Measurements from ENCODE around the gene NEO1. TPM values are rescaled to one million over a fixed set of nuclear protein-coding genes. Genes with fewer than 3 reads are reported as not detected.
"Not testable (repeated sequence)": the region's sequence is repeated elsewhere in the genome, so short reads cannot be mapped to it uniquely, and the experiment has no call there.

Gene NEO1
- total RNA-seq, 1 donor from 2014 or later = 24.9 TPM

GRCh38 chr15:73291441-73291840 lies 239.2 kb downstream of the NEO1 start:
- no peaks in the 10 kb centered on the region for H3K27me3 Mint-ChIP-seq (ENCODE audit: unreplicated experiment)
- H3K27ac Mint-ChIP-seq (ENCODE audit: unreplicated experiment) = no peak overlapping the region
- no peaks in the 10 kb centered on the region for H3K9me3 Mint-ChIP-seq (ENCODE audit: unreplicated experiment)
- TF ChIP-seq, protein P1, sequence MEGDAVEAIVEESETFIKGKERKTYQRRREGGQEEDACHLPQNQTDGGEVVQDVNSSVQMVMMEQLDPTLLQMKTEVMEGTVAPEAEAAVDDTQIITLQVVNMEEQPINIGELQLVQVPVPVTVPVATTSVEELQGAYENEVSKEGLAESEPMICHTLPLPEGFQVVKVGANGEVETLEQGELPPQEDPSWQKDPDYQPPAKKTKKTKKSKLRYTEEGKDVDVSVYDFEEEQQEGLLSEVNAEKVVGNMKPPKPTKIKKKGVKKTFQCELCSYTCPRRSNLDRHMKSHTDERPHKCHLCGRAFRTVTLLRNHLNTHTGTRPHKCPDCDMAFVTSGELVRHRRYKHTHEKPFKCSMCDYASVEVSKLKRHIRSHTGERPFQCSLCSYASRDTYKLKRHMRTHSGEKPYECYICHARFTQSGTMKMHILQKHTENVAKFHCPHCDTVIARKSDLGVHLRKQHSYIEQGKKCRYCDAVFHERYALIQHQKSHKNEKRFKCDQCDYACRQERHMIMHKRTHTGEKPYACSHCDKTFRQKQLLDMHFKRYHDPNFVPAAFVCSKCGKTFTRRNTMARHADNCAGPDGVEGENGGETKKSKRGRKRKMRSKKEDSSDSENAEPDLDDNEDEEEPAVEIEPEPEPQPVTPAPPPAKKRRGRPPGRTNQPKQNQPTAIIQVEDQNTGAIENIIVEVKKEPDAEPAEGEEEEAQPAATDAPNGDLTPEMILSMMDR (IDR thresholded peaks at IDR 0.05) = no peak
- no peak overlapping the region for H3K4me3 Mint-ChIP-seq (ENCODE audit: unreplicated experiment)
- H3K36me3 Mint-ChIP-seq (ENCODE audit: unreplicated experiment) = peaks cover 15% of the 10 kb centered on the region
- DNase-seq (ENCODE audit: extremely low spot score, unreplicated experiment) = no peak
- no peaks in the 10 kb centered on the region for H3K4me1 Mint-ChIP-seq (ENCODE audit: unreplicated experiment)

GRCh38 chr15:73293773-73294172 lies 241.5 kb downstream of the NEO1 start:
- no peak for DNase-seq (ENCODE audit: extremely low spot score, unreplicated experiment)
- Mint-ChIP-seq H3K9me3 (ENCODE audit: unreplicated experiment) (no peaks in the 10 kb centered on the region), H3K27ac (ENCODE audit: unreplicated experiment) (no peak overlapping the region), H3K4me1 (ENCODE audit: unreplicated experiment) (no peaks in the 10 kb centered on the region), H3K36me3 (ENCODE audit: unreplicated experiment) (peaks cover 4% of the 10 kb centered on the region), H3K27me3 (ENCODE audit: unreplicated experiment) (no peaks in the 10 kb centered on the region), H3K4me3 (ENCODE audit: unreplicated experiment) (no peak overlapping the region)
- TF ChIP-seq, protein P1 (IDR thresholded peaks at IDR 0.05) = no peak

DNA sequence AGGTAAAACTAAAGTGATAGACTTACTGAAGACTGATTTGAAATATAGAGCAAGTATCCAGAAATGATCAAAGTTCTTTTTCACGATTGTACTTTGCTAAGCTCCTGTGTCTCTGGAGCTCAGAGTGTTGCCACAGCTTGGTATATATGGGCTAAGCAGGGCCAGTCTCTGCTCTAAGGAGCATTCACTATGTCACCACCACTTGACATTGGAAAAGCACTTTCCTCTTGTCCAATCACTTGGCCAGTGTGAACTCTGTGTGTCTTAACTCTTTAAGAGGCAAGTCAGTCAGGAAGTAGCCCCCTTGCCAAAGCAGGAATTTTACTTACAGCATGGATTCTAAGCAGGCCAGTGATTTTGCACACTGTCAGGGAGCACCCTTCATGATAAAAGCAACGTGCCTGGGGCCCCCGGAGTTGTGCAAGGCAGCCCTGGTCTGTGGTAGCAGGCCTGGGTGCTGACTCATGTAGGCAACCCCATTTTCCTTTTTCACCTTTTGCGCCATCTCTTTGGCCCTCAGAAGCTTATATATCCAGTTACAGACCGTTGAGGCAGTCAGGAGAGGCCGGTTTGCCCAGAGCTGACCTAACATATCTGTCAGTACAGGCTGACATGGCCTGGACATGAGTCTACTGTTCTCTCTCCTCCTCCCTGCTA lies 243.5 kb downstream of the NEO1 start:
- H3K36me3 Mint-ChIP-seq (ENCODE audit: unreplicated experiment) = peaks cover 2% of the 10 kb centered on the region
- TF ChIP-seq, protein P1 (IDR thresholded peaks at IDR 0.05) = no peak
- H3K4me3 Mint-ChIP-seq (ENCODE audit: unreplicated experiment) = no peak overlapping the region
- H3K27ac Mint-ChIP-seq (ENCODE audit: unreplicated experiment) = no peak overlapping the region
- DNase-seq (ENCODE audit: extremely low spot score, unreplicated experiment) = no peak
- no peaks in the 10 kb centered on the region for H3K9me3 Mint-ChIP-seq (ENCODE audit: unreplicated experiment)
- no peaks in the 10 kb centered on the region for H3K4me1 Mint-ChIP-seq (ENCODE audit: unreplicated experiment)
- H3K27me3 Mint-ChIP-seq (ENCODE audit: unreplicated experiment) = no peaks in the 10 kb centered on the region

DNA sequence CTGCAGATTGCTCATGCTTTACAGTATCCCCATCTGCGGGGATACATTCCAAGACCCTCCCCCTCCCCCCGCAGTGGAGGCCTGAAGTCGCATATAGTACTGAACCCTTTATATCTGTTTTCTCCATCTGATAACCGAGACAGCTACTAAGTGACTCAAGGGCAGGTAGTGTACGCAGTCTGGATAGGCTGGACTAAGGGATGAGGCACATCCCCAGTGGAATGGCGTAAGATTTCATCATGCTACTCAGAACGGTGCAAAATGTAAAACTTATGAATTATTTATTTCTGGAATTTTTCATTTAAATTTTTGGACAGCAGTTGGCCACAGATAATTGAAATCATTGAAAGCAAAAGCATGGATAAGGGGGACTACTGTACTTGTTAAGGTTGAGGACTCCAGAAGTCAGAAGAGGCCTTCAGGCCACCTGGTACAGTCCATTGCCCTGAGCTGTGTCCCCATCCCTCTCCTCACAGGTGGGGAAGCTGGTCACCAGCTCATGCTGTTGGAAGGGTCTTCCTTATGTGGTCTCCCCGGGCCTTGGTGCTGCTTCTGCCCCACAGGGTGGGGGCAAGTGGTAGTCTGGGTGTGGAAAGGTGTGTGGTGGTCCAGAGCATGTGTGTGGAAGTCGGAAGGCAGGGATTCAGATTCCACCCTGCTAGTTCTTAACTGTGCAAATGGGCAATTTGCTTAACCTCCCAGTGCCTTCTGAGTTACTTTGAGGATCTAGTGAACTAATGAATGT lies 244.5 kb downstream of the NEO1 start:
- Mint-ChIP-seq H3K9me3 (ENCODE audit: unreplicated experiment) (no peaks in the 10 kb centered on the region), H3K36me3 (ENCODE audit: unreplicated experiment) (peaks cover 4% of the 10 kb centered on the region), H3K27me3 (ENCODE audit: unreplicated experiment) (no peaks in the 10 kb centered on the region), H3K4me1 (ENCODE audit: unreplicated experiment) (no peaks in the 10 kb centered on the region), H3K27ac (ENCODE audit: unreplicated experiment) (no peak overlapping the region), H3K4me3 (ENCODE audit: unreplicated experiment) (no peak overlapping the region)
- TF ChIP-seq, protein P1 (IDR thresholded peaks at IDR 0.05) = no peak
- no peak for DNase-seq (ENCODE audit: extremely low spot score, unreplicated experiment)

GRCh38 chr15:73298522-73299245 lies 246.4 kb downstream of the NEO1 start:
- H3K9me3 Mint-ChIP-seq (ENCODE audit: unreplicated experiment) = no peaks in the 10 kb centered on the region
- H3K27ac Mint-ChIP-seq (ENCODE audit: unreplicated experiment) = no peak overlapping the region
- TF ChIP-seq, protein P1 (IDR thresholded peaks at IDR 0.05) = no peak
- H3K4me3 Mint-ChIP-seq (ENCODE audit: unreplicated experiment) = no peak overlapping the region
- DNase-seq (ENCODE audit: extremely low spot score, unreplicated experiment) = no peak
- H3K4me1 Mint-ChIP-seq (ENCODE audit: unreplicated experiment) = no peaks in the 10 kb centered on the region
- H3K27me3 Mint-ChIP-seq (ENCODE audit: unreplicated experiment) = no peaks in the 10 kb centered on the region
- H3K36me3 Mint-ChIP-seq (ENCODE audit: unreplicated experiment) = peaks cover 7% of the 10 kb centered on the region

DNA sequence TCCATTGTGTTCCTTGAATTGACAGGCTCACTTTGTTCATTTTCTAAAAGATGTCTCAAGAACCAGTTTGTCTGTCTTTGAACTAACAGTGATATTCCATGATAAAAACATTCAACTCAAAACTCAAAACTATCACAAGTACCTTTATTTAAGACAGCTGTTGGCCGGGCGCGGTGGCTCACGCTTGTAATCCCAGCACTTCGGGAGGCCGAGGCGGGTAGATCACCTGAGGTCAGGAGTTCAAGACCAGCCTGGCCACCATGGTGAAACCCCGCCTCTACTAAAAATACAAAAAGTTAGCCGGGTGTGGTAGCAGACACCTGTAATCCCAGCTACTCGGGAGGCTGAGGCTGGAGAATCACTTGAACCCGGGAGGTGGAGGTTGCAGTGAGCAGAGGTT lies 248.0 kb downstream of the NEO1 start:
- not testable (repeated sequence) for H3K9me3 Mint-ChIP-seq (ENCODE audit: unreplicated experiment); H3K36me3 Mint-ChIP-seq (ENCODE audit: unreplicated experiment); DNase-seq (ENCODE audit: extremely low spot score, unreplicated experiment); H3K4me3 Mint-ChIP-seq (ENCODE audit: unreplicated experiment); H3K27me3 Mint-ChIP-seq (ENCODE audit: unreplicated experiment); H3K27ac Mint-ChIP-seq (ENCODE audit: unreplicated experiment); H3K4me1 Mint-ChIP-seq (ENCODE audit: unreplicated experiment)
